Measurements from ENCODE around the gene TMEM132A.

The TMEM132A gene

GRCh38 chr11:60919956-60920355 is 4.3 kb upstream of the TMEM132A start:
- no peak for DNase-seq (ENCODE audit: extremely low read depth in 1 of 2, low read depth in 1 of 2)

- no peak for DNase-seq (ENCODE audit: extremely low read depth in 1 of 2, low read depth in 1 of 2)
Measured at GRCh38 chr11:60921259-60921658, 3.0 kb upstream of the TMEM132A start.

- no peak for DNase-seq (ENCODE audit: extremely low read depth in 1 of 2, low read depth in 1 of 2)
Measured at GRCh38 chr11:60921777-60922335, 2.4 kb upstream of the TMEM132A start.

- DNase-seq (ENCODE audit: extremely low read depth in 1 of 2, low read depth in 1 of 2) = no peak
Measured at GRCh38 chr11:60922906-60923305, 1.4 kb upstream of the TMEM132A start.

GRCh38 chr11:60923326-60923725 is 934 bp upstream of the TMEM132A start:
- no peak for DNase-seq (ENCODE audit: extremely low read depth in 1 of 2, low read depth in 1 of 2)

GRCh38 chr11:60923800-60924109 is 505 bp upstream of the TMEM132A start:
- no peak for DNase-seq (ENCODE audit: extremely low read depth in 1 of 2, low read depth in 1 of 2)

- DNase-seq (ENCODE audit: extremely low read depth in 1 of 2, low read depth in 1 of 2) = no peak
Measured at GRCh38 chr11:60924906-60925853, 920 bp downstream of the TMEM132A start.

GRCh38 chr11:60925868-60926267 is 1.6 kb downstream of the TMEM132A start:
- DNase-seq (ENCODE audit: extremely low read depth in 1 of 2, low read depth in 1 of 2) = no peak

GRCh38 chr11:60926500-60926899 is 2.2 kb downstream of the TMEM132A start:
- DNase-seq (ENCODE audit: extremely low read depth in 1 of 2, low read depth in 1 of 2) = no peak

- no peak for DNase-seq (ENCODE audit: extremely low read depth in 1 of 2, low read depth in 1 of 2)
Measured at GRCh38 chr11:60927061-60927592, 2.9 kb downstream of the TMEM132A start.

- no peak for DNase-seq (ENCODE audit: extremely low read depth in 1 of 2, low read depth in 1 of 2)
Measured at GRCh38 chr11:60927600-60927999, 3.3 kb downstream of the TMEM132A start.

- DNase-seq (ENCODE audit: extremely low read depth in 1 of 2, low read depth in 1 of 2) = no peak
Measured at GRCh38 chr11:60928563-60929001, 4.3 kb downstream of the TMEM132A start.

GRCh38 chr11:60929764-60930163 is 5.5 kb downstream of the TMEM132A start:
- no peak for DNase-seq (ENCODE audit: extremely low read depth in 1 of 2, low read depth in 1 of 2)

- no peak for DNase-seq (ENCODE audit: extremely low read depth in 1 of 2, low read depth in 1 of 2)
Measured at GRCh38 chr11:60930394-60930793, 6.1 kb downstream of the TMEM132A start.

- DNase-seq (ENCODE audit: extremely low read depth in 1 of 2, low read depth in 1 of 2) = no peak
Measured at GRCh38 chr11:60931917-60932316, 7.7 kb downstream of the TMEM132A start.

- DNase-seq (ENCODE audit: extremely low read depth in 1 of 2, low read depth in 1 of 2) = no peak
Measured at GRCh38 chr11:60932605-60933356, 8.5 kb downstream of the TMEM132A start.

- no peak for DNase-seq (ENCODE audit: extremely low read depth in 1 of 2, low read depth in 1 of 2)
Measured at GRCh38 chr11:60933416-60934123, 9.3 kb downstream of the TMEM132A start.

- DNase-seq (ENCODE audit: extremely low read depth in 1 of 2, low read depth in 1 of 2) = no peak
Measured at GRCh38 chr11:60934124-60934789, 10.0 kb downstream of the TMEM132A start.

- no peak for DNase-seq (ENCODE audit: extremely low read depth in 1 of 2, low read depth in 1 of 2)
Measured at GRCh38 chr11:60934790-60935605, 10.7 kb downstream of the TMEM132A start.
